Body of pancreas (tissue), 4 donors: Measurements from ENCODE around the gene C3orf62.

Experiments used
- CTCF ChIP-seq, 7 experiments: fragments of 450-650 bp in 4 of 7; fragments of 200-600 bp in 3 of 7; sonication (generic) in 3 of 7; IDR thresholded peaks; one replicate each; pipeline ENCODE4 v1.5.1; 2016 to 2019; ENCODE audit warnings: antibody characterized with exemption in 7 of 7
- POLR2A ChIP-seq, 3 donors: fragments of 450-650 bp; IDR thresholded peaks; one replicate each; pipeline ENCODE4 v1.6.1; 2016; ENCODE audit warnings: antibody characterized with exemption in 3 of 3, mild to moderate bottlenecking in 2 of 3

- TF ChIP-seq CTCF (IDR thresholded peaks at IDR 0.05) (no peak), POLR2A (IDR thresholded peaks at IDR 0.05) (no peak)
These were observed 40.8 kb downstream of the C3orf62 start for GRCh38 chr3:49236226-49236625.
